ENCODE measurements around the gene CTNNBIP1.

The CTNNBIP1 gene

GRCh38 chr1:9881838-9882249 is 28.2 kb downstream of the CTNNBIP1 start:
- in situ Hi-C loops (cut with MboI; ENCODE audit: low sequenced_read_pairs) = no loop called here

DNA sequence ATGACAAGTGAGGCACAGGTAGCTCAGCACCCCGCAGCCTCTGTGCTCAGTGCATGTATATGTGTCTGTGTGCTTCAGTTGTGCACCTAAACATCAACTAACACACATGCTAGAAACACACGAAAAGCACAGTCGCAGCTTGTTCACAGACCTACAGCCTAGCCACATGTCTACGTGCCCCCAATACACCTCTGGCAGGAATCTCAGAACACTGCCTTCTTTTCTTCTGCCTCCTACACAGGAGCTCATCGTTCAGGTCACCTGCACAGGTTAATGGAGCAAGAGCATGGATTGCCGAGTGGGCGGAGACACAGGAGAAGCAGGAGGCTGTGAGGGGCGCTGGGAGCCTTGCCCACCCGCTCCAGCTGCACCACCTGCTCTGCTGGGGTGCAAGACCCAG is 31.7 kb downstream of the CTNNBIP1 start:
- in situ Hi-C loops (cut with MboI; ENCODE audit: low sequenced_read_pairs) = no loop called here

DNA sequence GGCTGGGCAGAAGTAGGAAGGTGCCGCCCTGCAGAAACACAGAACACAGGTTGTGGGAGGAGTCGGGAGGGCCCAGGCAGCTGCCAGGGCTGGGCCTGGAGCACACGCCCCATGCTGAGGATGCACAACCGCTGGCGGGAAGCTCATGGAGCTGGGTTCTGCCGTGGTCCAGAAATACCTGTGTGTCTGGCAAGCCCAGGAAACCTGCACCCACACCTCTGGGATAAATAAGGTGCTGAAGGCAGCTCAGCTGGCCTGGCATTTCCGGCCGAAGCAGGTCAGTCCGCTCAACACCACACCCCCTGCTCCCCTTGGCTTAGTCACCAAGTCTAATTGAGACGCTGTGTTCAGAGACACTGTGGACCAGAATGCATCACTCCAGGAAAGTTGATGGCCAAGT is 32.1 kb downstream of the CTNNBIP1 start:
- in situ Hi-C loops (cut with MboI; ENCODE audit: low sequenced_read_pairs) = no loop called here

DNA sequence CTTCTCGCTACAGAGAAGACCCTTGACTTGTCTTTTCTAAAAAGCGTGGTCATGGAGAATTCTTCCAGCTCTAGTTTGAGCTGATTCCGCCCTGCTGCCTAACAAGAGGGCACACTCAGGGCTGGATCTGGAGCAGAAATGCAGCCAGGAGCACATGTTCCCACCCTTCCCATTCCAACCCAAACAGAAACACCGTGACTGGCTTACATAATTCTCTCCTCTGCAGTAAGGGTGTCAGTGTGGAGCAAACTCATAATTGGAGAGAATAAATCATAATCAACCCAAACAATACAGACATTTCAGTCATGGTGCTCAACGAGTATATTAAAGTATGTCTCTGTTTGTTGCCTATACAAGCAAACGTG is 34.5 kb downstream of the CTNNBIP1 start:
- in situ Hi-C loops (cut with MboI; ENCODE audit: low sequenced_read_pairs) = no loop called here

- in situ Hi-C loops (cut with MboI; ENCODE audit: low sequenced_read_pairs) = loop anchor here (25.0 kb wide), 1 partner anchor 263 kb away; no protein-coding TSS in a partner anchor
Measured at GRCh38 chr1:9874959-9875635, 35.0 kb downstream of the CTNNBIP1 start.

- in situ Hi-C loops (cut with MboI; ENCODE audit: low sequenced_read_pairs) = loop anchor here (25.0 kb wide), 1 partner anchor 262 kb away; no protein-coding TSS in a partner anchor
Measured at GRCh38 chr1:9874412-9874811, 35.7 kb downstream of the CTNNBIP1 start.

DNA sequence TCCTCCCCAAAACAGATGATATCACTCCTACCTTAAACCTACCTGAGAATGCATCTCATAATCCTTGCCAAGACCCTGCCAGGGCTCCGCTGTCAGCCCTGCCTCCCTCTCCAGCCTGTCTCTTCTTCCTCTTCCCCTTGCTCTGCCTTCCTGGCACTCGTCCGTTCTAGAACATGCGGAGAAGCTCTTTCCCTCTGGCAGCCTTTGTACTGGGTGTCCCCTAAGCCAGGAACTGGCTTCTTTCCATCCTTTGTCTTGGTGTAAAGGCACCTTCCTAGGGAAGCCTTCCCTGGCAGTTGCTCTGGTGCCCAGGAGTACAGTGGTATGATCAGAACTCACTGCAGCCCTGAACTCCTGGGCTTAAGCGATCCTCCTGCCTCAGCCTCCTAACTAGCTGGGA is 36.1 kb downstream of the CTNNBIP1 start:
- in situ Hi-C loops (cut with MboI; ENCODE audit: low sequenced_read_pairs) = loop anchor here (25.0 kb wide), 1 partner anchor 262 kb away; no protein-coding TSS in a partner anchor

- in situ Hi-C loops (cut with MboI; ENCODE audit: low sequenced_read_pairs) = loop anchor here (25.0 kb wide), 1 partner anchor 261 kb away; no protein-coding TSS in a partner anchor
Measured at GRCh38 chr1:9873385-9873784, 36.7 kb downstream of the CTNNBIP1 start.

GRCh38 chr1:9872430-9873165 is 37.5 kb downstream of the CTNNBIP1 start:
- in situ Hi-C loops (cut with MboI; ENCODE audit: low sequenced_read_pairs) = loop anchor here (25.0 kb wide), 1 partner anchor 260 kb away; no protein-coding TSS in a partner anchor

DNA sequence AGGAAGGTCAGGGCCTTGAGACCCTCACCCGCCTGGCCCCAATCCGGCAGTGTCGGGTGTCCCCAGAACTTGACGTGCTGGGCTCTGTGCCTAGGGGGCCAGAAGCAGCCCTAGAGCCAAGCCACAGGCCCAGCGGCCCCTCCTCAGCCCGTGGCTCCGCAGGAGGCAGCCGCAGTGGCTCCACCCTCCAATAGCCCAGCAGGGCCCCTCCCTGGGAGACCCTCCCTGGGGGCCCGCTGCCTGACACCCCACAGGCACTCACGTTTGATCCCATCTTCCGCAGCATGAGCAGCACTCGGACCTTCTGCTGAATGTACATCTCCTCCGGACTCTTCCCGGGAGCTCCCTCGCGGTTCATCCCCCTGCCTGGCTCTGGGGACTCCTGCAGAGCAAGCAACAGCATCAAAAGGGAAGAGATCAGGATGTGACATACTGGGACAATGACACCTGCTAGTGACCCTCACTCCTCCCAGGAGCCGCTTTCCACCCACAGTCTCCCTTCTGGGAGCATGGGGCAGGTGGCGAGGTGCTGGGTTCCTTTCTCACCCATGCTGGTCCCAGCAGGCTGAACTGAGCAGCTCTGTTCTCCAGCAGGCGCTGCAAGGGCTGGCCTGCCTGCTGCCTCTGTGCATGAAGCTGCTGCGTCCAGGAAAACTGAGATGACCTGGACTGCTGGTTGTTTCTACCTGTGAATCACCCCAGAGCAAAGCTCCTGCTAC is 38.2 kb downstream of the CTNNBIP1 start:
- in situ Hi-C loops (cut with MboI; ENCODE audit: low sequenced_read_pairs) = loop anchor here (25.0 kb wide), 1 partner anchor 260 kb away; no protein-coding TSS in a partner anchor

GRCh38 chr1:9871021-9871420 is 39.0 kb downstream of the CTNNBIP1 start:
- in situ Hi-C loops (cut with MboI; ENCODE audit: low sequenced_read_pairs) = loop anchor here (25.0 kb wide), 1 partner anchor 259 kb away; no protein-coding TSS in a partner anchor

DNA sequence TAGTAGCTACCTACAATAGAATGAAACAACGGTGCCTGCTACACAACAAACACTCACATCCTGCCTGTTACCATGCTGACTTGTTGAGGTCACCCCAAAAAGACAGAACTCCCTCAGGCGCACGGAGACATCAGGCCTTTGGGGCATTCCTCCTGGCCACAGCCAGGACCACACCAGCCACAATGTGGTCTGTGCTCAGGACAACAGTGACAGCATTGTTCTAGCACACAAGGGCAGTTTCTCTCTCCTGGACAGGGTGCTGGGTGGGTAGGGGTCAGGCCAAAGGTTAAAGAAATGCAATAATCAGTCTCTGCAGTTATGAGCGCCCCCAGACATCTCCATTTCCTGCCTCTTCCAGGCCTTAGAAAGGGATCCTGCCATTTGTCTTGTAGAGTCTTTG is 39.5 kb downstream of the CTNNBIP1 start:
- in situ Hi-C loops (cut with MboI; ENCODE audit: low sequenced_read_pairs) = loop anchor here (25.0 kb wide), 1 partner anchor 258 kb away; no protein-coding TSS in a partner anchor

- in situ Hi-C loops (cut with MboI; ENCODE audit: low sequenced_read_pairs) = loop anchor here (10.0 to 25.0 kb wide), 2 partner anchors 85 to 258 kb away; no protein-coding TSS in a partner anchor
Measured at GRCh38 chr1:9869831-9870251, 40.2 kb downstream of the CTNNBIP1 start.

DNA sequence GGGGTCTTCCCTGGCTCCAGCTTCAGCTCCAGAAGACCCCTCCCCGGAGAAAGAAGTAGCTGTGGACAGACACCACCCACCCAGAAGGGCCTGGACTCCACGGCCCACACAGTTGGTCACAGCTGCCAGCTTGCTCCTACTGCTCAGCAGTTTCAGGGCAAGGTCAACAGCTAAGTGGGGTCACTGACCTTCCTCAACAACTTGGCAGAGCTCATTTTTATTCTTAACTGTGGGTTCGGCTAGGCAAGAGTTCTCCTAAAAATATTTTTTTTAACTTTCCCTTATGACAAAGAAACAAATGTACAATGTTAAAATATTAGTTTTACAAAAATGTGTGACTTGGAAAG is 41.9 kb downstream of the CTNNBIP1 start:
- in situ Hi-C loops (cut with MboI; ENCODE audit: low sequenced_read_pairs) = loop anchor here (10.0 to 25.0 kb wide), 2 partner anchors 83 to 256 kb away; no protein-coding TSS in a partner anchor

GRCh38 chr1:9867408-9868243 is 42.4 kb downstream of the CTNNBIP1 start:
- in situ Hi-C loops (cut with MboI; ENCODE audit: low sequenced_read_pairs) = loop anchor here (10.0 to 25.0 kb wide), 2 partner anchors 83 to 255 kb away; no protein-coding TSS in a partner anchor

GRCh38 chr1:9866836-9867235 is 43.2 kb downstream of the CTNNBIP1 start:
- in situ Hi-C loops (cut with MboI; ENCODE audit: low sequenced_read_pairs) = loop anchor here (10.0 to 25.0 kb wide), 2 partner anchors 82 to 255 kb away; no protein-coding TSS in a partner anchor

DNA sequence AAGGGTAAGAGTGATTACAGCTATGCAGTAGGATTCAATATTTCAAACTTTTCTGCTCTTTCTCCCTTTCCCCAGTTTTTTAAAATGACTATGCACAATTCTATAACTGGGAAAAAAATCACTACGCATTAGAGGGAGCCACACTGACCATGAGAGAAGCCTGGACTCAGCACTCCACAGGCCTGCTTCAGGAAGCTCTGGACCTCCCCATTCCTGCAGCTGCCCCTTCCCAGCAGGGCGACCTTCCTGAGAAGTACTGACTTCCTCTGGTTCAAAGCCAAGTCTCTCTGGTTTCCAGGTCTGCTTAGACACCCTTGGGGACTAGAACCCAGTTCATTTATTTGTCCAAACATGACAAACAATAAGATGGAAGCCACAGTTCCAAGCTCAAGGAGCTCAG is 44.3 kb downstream of the CTNNBIP1 start:
- in situ Hi-C loops (cut with MboI; ENCODE audit: low sequenced_read_pairs) = loop anchor here (10.0 to 25.0 kb wide), 2 partner anchors 81 to 253 kb away; no protein-coding TSS in a partner anchor

DNA sequence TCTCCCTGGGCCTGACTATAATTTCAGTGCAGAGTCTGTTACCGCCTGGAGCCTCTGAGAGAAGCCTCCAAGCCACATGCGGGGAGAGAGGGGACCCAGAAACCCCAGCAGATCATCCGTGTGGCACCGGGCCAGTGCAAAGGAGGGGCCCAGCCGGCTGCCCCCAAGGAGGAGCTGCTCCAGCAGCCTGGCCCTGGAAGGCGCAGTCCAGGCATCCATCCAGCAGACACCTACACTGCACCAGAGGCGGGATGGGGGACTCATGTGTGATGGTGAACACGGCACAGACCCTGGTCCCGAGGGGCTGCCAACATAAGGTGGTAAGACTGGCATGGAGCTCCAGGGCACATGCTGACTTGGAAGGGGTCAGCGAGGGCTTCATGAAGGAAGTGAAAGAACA is 46.7 kb downstream of the CTNNBIP1 start:
- in situ Hi-C loops (cut with MboI; ENCODE audit: low sequenced_read_pairs) = loop anchor here (10.0 to 25.0 kb wide), 2 partner anchors 79 to 251 kb away; no protein-coding TSS in a partner anchor

- in situ Hi-C loops (cut with MboI; ENCODE audit: low sequenced_read_pairs) = loop anchor here (10.0 to 25.0 kb wide), 2 partner anchors 77 to 249 kb away; no protein-coding TSS in a partner anchor
Measured at GRCh38 chr1:9861360-9861759, 48.7 kb downstream of the CTNNBIP1 start.

- in situ Hi-C loops (cut with MboI; ENCODE audit: low sequenced_read_pairs) = loop anchor here (10.0 to 25.0 kb wide), 2 partner anchors 76 to 249 kb away; no protein-coding TSS in a partner anchor
Measured at GRCh38 chr1:9860887-9861286, 49.2 kb downstream of the CTNNBIP1 start.
